ENCODE results near the gene ABHD6. TPM values are rescaled to one million over a fixed set of nuclear protein-coding genes. Genes with fewer than 3 reads are reported as not detected.

ABHD6 gene
- total and polyA plus RNA-seq, 2 donors (not counting 3 experiments of a cell fraction or from before 2014, with no cell fraction given) = 5.8 to 7.5 TPM

DNA sequence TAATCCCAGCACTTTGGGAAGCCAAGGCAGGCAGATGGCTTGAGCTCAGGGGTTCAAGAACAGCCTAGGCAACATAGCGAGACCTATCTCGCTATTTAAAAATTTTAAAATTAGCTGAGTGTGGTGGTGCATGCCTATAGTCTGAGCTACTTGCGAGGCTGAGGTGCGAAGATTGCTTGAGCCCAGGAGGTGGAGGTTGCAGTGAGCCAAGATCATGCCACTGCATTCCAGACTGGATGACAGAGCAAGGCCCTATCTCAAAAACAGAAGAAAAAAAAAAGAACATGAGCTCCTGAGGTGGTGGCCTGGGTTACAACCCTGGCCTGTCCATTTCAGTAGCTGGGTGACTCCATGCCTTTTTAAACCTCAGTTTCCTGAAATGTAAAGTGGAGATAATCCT lies 34.1 kb upstream of the ABHD6 start:
- TF ChIP-seq POLR2A (IDR thresholded peaks at IDR 0.05; ENCODE audit: low read depth, low read length) = no peak
- POLR2A ChIA-PET = no interaction called here
- H3K9me3 ChIP-seq (replicated peaks; ENCODE audit: control insufficient read depth, insufficient read depth, low read length) = no peaks in the 10 kb centered on the region
- no peak overlapping the region for H3K27ac ChIP-seq (ENCODE audit: insufficient read depth, low read depth, low read length)
- BruUV-seq (replicated peaks) = no TSS peak
- peaks cover 14% of the 10 kb centered on the region for H3K4me1 ChIP-seq (ENCODE audit: control insufficient read depth, extremely low read depth, insufficient read depth, low read length)
- no peaks in the 10 kb centered on the region for H3K27me3 ChIP-seq (ENCODE audit: control insufficient read depth in 2 of 2, insufficient read depth in 2 of 2, low read length in 2 of 2)
- H4K20me1 ChIP-seq (replicated peaks; ENCODE audit: control insufficient read depth, extremely low read depth, insufficient read depth, low read length) = no peaks in the 10 kb centered on the region
- no peak for DNase-seq (ENCODE audit: low read depth, low spot score)
- no peak overlapping the region for H3K9ac ChIP-seq (replicated peaks; ENCODE audit: extremely low read depth, insufficient read depth, low read length)
- intact Hi-C loops (cut with micrococcal nuclease) = no loop called here
- no peaks in the 10 kb centered on the region for H3K79me2 ChIP-seq (ENCODE audit: control insufficient read depth, insufficient read depth, low read length)
- H3K4me2 ChIP-seq (ENCODE audit: insufficient read depth, low read length) = no peak overlapping the region
- no peaks in the 10 kb centered on the region for H3K36me3 ChIP-seq (ENCODE audit: control insufficient read depth in 2 of 2, extremely low read depth in 1 of 2, insufficient read depth in 2 of 2, low read length in 2 of 2)
- no peak overlapping the region for H2AFZ ChIP-seq (ENCODE audit: low read depth, low read length)
- CTCF ChIA-PET = interaction anchor here (1.1 to 3.5 kb wide), 6 partner anchors 9 to 102 kb away, joined by 3 to 29 read pairs (median 11); partner anchors contain the start of genes HTD2 and RPP14
- dilution Hi-C loops (cut with MboI; ENCODE audit: extremely low pct_ligation_motif_present, low sequenced_read_pairs) = no loop called here
- no peak for FAIRE-seq
- no peak overlapping the region for H3K4me3 ChIP-seq (replicated peaks in 1 of 3; ENCODE audit: insufficient read depth in 1 of 3, low read depth in 1 of 3, low read length in 3 of 3)
- no peaks in the 10 kb centered on the region for H3K9me1 ChIP-seq (replicated peaks; ENCODE audit: control insufficient read depth, extremely low read depth, insufficient read depth, low read length)

DNA sequence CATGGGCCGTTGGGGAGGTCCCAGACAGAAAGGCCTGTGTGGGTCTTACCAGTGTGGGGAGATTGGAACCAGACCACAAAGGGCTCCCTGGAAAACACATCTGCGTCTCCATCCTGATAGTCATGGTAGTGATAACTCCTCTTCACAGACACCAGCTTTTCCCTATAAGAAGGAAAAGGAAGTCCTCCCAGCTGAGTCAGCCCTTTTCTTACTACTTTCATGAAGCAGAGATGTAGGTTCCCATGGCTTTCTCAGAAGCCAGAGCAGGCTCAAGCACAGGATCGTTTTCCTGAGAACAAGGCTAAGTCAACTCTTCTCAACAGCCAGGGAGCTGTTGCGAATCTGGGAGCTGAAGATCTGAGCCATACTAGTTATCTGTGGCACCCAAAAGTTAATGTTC lies 32.9 kb upstream of the ABHD6 start:
- DNase-seq (ENCODE audit: low read depth, low spot score) = no peak
- dilution Hi-C loops (cut with MboI; ENCODE audit: extremely low pct_ligation_motif_present, low sequenced_read_pairs) (no loop called here), intact Hi-C loops (cut with micrococcal nuclease) (no loop called here)
- Histone ChIP-seq H3K36me3 (ENCODE audit: control insufficient read depth in 2 of 2, extremely low read depth in 1 of 2, insufficient read depth in 2 of 2, low read length in 2 of 2) (no peaks in the 10 kb centered on the region), H3K4me1 (ENCODE audit: control insufficient read depth, extremely low read depth, insufficient read depth, low read length) (peaks cover 6% of the 10 kb centered on the region), H3K27me3 (ENCODE audit: control insufficient read depth in 2 of 2, insufficient read depth in 2 of 2, low read length in 2 of 2) (no peaks in the 10 kb centered on the region), H3K4me2 (ENCODE audit: insufficient read depth, low read length) (no peak overlapping the region), H3K9me3 (replicated peaks; ENCODE audit: control insufficient read depth, insufficient read depth, low read length) (no peaks in the 10 kb centered on the region), H4K20me1 (replicated peaks; ENCODE audit: control insufficient read depth, extremely low read depth, insufficient read depth, low read length) (no peaks in the 10 kb centered on the region), H3K9me1 (replicated peaks; ENCODE audit: control insufficient read depth, extremely low read depth, insufficient read depth, low read length) (no peaks in the 10 kb centered on the region), H3K27ac (ENCODE audit: insufficient read depth, low read depth, low read length) (no peak overlapping the region), H2AFZ (ENCODE audit: low read depth, low read length) (no peak overlapping the region), H3K4me3 (replicated peaks in 1 of 3; ENCODE audit: insufficient read depth in 1 of 3, low read depth in 1 of 3, low read length in 3 of 3) (no peak overlapping the region), H3K9ac (replicated peaks; ENCODE audit: extremely low read depth, insufficient read depth, low read length) (no peak overlapping the region), H3K79me2 (ENCODE audit: control insufficient read depth, insufficient read depth, low read length) (no peaks in the 10 kb centered on the region)
- ChIA-PET POLR2A (no interaction called here), CTCF (interaction anchor here (1.1 to 3.5 kb wide), 3 partner anchors 8 to 17 kb away, joined by 5 to 14 read pairs (median 11); no protein-coding TSS in a partner anchor)
- no peak for TF ChIP-seq MYC (IDR thresholded peaks at IDR 0.05; ENCODE audit: low read depth, low read length)
- TF ChIP-seq FOS (IDR thresholded peaks at IDR 0.05; ENCODE audit: borderline replicate concordance, insufficient read depth, low read length) = no peak
- TF ChIP-seq EZH2 (IDR thresholded peaks at IDR 0.05; ENCODE audit: borderline replicate concordance, low read depth, low read length, severe bottlenecking) = no peak
- TF ChIP-seq, protein P1, sequence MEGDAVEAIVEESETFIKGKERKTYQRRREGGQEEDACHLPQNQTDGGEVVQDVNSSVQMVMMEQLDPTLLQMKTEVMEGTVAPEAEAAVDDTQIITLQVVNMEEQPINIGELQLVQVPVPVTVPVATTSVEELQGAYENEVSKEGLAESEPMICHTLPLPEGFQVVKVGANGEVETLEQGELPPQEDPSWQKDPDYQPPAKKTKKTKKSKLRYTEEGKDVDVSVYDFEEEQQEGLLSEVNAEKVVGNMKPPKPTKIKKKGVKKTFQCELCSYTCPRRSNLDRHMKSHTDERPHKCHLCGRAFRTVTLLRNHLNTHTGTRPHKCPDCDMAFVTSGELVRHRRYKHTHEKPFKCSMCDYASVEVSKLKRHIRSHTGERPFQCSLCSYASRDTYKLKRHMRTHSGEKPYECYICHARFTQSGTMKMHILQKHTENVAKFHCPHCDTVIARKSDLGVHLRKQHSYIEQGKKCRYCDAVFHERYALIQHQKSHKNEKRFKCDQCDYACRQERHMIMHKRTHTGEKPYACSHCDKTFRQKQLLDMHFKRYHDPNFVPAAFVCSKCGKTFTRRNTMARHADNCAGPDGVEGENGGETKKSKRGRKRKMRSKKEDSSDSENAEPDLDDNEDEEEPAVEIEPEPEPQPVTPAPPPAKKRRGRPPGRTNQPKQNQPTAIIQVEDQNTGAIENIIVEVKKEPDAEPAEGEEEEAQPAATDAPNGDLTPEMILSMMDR (IDR thresholded peaks at IDR 0.05; ENCODE audit: extremely low read depth in 1 of 2, insufficient read depth in 1 of 2, low read depth in 1 of 2, low read length in 2 of 2) = no peak
- no peak for TF ChIP-seq POLR2AphosphoS5 (IDR thresholded peaks at IDR 0.05; ENCODE audit: insufficient read depth, low read depth, low read length)
- TF ChIP-seq GATA2 (IDR thresholded peaks at IDR 0.05; ENCODE audit: insufficient read depth, insufficient read length, low read depth, low read length) = no peak
- TF ChIP-seq POLR2A (IDR thresholded peaks at IDR 0.05; ENCODE audit: low read depth, low read length) = no peak
- no peak for TF ChIP-seq JUN (IDR thresholded peaks at IDR 0.05; ENCODE audit: borderline replicate concordance, insufficient read depth, insufficient read length, low read depth)
- TF ChIP-seq, protein P2, sequence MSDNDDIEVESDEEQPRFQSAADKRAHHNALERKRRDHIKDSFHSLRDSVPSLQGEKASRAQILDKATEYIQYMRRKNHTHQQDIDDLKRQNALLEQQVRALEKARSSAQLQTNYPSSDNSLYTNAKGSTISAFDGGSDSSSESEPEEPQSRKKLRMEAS (IDR thresholded peaks at IDR 0.05; ENCODE audit: insufficient read depth, insufficient read length) = no peak
- BruUV-seq (replicated peaks) = no TSS peak
- FAIRE-seq = no peak
